GOT3 (cell line): Measurements from ENCODE around the gene KIAA0513.
A peak's percentile ranks its signal among the peaks of the same experiment; 100 is the strongest.

Experiments used
- DNase-seq: peaks from one replicate; lab custom pipeline; 2025; ENCODE audit warnings: mixed read lengths; lab: John Stamatoyannopoulos, UW

The KIAA0513 gene

DNA sequence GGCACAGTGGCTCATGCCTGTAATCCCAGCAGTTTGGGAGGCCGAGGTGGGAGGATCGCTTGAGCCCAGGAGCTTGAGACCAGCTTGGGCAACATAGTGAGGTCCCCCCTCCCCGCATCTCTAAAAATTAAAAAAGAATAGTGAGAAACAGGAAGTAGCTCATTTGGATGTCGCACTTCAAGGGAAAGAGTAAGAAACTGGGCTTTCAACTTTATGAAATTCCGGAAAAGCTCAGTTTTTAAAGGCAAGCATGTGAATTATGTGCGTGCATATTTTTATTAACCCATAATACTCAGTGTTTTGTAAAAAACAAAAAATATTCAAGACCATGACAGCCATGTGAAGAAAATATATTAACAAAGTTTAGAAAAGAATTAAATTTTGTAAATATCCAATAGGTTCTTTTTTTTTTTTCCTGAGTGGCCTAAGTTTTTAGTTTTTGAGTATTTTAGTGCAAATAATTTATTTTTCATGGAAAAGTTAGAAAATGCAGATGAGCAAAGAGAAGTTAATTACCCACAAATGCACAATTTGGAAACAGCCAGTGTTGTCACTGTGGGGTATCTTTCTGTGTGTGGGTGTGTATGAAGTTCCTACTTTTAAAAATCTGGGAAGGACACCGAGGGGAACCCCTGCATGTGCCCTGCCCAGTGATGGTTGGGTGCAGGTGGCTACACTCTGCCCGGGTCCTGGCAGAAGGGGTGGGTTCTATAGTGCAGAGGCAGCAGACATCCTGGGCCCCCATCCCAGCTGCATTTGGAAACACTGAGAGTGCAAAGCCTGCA lies 44.7 kb downstream of the KIAA0513 start:
- DNase-seq = no peak

DNA sequence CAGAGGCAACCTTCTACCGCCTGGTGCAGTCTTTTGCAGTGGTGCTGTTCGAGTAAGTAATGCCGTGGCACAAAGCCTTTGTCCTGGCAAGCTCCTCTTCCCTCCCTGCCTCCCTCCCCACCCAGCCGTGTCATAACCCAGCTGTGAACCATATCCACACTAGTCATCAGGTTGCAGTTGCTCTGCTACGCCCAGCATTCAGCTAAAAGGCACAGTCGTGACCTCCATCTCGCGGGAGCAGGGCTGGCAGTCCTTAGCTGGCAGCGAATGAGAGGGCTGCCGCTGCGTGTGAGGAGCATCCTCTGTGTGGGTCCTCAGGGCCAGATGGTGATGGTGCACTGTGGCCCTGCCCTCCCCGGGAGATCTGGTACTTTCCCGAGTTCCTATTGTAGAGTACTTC lies 45.4 kb downstream of the KIAA0513 start:
- DNase-seq = peak; percentile 41

DNA sequence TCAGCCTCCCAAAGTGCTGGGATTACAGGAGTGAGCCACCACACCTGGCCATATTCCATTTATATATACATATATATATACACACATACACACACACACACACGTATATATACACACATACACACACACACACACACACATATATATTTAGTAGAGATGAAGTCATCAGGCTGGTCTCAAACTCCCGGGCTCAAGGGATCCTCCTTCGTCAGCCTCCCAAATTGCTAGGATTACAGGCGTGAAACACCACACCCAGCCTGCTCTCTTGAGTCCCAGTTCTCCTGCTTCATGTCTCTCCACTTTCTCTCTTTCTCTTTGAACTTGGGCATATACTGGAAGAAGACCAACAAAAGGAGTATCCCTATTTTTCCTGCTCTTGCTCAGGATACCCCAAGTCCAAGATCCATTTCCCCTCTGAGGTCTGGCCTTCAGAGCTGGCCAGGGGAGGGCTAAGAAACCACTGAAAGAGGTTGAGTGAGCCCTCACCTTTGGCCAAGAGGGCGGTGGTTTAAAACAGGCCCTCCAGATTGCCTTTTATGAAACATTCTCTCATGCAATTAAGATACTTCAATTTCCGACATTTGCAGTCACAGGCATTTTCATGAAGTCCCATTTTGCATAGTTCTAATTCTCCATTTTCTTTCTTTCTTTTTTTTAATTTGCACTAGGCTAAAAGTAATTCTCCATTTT lies 46.8 kb downstream of the KIAA0513 start:
- DNase-seq = no peak

DNA sequence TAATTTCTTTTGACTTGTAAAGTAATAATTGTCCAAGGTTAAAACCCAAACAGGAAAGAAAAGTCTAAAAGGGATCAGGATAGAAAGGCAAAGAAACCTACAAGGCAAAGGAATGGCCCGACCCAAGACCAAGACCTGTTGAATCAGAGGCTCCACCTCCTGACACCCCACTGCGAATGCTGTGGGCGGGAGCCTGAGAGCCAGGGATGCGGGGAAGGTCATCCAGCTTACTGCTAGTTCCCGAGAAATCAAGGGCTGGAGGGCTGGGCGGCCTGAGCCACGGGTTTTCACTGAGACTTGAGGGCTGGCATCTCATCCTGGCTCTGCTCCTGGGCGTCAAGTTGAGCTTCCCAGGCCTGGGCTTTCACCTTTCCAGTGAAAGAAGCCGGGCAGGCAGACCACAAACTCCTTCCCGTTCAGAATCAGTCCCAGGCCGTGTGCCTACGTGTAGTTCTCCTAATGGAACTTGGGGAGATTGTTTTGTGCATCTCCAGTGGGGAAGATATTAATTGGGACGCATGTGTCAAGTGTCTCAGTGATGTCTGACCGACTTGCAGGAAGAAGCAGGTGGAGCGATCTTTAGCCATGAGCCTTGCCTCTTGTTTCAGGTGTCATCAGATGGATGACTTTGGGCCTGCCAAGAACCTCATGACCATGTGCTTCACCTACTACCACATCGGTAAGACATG lies 47.8 kb downstream of the KIAA0513 start:
- DNase-seq = no peak

DNA sequence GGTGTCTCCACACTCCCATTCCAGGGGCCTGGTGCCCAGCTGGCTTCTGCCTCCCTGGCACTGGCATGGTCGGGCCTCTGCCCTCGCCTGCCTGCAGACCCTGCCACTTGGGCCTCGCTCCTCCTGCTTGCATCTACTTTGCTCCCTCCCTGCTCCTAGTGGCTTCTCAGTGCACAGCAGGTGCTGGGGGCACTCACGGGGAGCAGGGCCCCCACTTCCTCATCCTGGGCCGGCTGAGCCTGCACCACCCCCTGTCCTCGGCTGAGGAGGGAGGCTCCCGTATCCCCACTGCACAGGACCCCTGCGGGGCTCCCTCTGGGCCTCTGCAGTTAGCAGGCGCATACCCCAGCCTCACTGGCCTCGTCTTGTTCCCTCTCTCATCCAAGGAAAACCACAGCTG lies 49.4 kb downstream of the KIAA0513 start:
- no peak for DNase-seq

DNA sequence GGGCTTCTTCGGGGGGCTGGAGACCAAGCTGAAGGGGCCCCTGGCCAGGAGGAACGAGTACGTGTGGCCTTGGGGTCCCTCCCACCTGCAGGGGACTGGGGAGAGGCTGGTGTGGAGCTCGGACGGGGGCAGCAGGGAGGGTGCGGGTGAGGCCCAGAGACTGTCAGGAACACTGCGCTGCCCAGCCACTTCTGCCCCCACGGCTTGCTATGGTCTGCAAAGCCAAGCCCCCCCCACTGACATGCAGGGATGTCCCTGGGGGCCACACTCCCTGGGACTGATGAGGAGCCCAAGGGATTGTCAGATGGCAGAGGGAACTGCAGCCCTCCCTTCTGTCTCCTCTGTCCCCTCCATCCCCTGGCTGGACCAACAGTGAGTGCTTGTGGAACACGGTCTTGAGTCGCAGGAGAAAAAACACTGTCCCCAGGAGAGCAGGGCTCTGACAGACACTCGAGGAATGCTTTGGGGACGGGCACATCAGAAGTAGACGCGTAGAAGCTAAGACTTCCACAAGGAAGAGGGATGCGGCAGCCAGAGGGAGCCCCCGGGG lies 50.1 kb downstream of the KIAA0513 start:
- no peak for DNase-seq

DNA sequence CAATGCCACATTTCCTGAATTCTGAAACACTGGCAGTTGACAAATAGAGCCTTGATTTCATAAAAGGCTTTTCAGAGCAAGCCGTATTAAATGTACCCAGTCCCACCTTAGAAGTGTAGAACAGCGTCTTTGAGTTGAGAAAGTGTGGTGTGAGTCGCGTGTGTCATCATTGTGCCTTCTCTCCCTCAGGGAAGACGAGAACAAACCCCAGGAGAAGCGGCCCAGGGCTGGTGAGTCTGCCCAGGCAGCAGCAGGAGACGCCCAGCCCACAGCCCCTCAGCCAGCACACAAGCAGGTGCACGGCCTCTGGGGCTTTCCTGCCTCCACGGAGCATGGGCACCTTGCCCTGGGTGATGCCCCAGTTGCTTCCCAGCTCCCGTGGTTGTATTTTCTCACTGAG lies 50.6 kb downstream of the KIAA0513 start:
- no peak for DNase-seq

DNA sequence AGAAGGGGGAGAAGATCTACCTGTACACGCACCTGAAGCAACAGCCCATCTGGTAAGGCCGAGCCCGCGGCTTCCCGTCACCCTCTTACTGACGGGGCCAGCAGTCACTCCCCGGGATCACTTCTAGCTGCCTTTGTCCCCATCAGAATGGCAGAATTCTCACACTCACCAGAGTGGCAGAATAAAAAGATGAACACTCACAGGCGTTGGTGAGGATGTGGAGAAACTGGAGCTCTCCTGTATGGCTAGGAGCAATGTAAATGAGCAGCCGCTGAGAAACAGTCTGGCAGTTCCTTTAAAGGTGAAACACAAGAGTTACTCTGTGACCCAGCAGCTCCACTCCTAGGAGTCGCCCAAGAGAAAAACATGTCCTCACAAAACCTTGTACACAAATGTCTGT lies 51.4 kb downstream of the KIAA0513 start:
- DNase-seq = no peak

DNA sequence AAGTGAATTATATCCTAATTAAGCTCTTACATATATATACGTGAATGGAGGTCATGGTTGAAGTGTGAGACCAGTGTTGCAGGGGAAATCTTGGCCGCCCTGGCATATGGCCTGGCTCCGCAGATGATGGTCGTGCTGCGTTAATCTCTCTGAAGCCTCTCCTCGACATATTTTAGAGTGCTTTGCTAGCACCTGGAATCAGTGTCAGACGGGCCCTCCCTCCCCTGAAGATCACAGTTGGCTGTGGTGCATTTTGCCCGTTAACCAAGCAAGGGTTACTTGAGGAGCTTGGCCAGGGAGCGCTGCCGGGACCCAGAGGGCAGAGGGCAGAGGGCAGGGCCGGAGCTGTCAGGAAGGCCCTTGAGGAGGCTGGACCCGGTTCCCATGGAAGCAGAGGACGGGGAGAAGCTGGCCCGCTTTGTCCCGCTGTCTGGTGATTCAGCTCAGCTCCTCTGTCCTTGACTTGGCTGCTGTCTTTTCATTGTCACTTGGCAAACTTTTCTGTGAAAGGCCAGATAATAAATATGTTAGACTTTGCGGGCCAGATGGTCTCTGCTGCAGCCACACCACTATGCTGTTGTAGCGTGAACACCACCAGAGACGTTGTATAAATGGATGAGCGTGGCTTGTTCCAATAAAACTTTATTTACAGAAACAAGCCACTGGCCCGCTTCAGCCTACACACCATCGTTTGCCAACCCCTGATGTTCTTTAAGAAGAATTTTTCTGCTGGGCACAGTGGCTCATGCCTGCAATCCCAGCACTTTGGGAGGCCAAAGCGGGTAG lies 52.4 kb downstream of the KIAA0513 start:
- no peak for DNase-seq

DNA sequence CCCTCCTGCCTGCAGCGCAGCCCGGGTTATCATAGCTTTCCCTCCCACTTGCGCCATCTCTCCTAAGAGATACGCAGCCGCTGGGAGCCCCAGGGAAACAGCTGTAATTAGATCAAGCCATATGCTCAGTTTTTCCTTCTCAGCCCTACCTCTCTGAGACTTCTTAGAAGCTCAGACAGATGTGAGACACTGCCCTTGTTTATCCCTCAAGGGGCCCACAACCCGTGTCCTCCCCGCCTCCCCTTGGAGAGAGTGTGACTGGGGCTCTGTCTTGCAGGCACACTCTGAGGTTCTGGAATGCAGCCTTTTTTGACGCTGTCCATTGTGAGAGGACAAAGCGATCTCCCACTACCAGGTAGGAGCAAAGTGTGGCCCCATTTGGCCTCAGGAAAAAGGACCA lies 53.4 kb downstream of the KIAA0513 start:
- no peak for DNase-seq

DNA sequence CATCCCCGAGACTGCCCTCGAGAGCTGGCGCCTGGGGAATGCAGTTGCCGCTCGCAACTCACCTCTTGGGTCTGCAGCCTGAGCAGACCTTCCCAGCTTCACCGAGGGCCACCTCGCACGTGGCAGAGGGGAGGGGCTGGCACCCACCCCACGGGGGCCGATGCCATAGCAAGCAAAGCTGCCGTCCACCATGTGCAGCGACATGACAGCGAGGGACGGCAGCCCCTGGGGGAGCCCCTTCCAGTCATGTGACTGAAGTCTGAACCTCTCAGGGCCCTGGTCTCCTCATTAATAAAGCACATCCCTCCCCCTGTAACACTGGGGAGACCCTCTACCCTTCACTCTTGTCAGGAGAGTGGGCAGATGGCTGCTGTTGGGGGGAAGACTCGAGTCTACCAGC lies 54.2 kb downstream of the KIAA0513 start:
- no peak for DNase-seq

DNA sequence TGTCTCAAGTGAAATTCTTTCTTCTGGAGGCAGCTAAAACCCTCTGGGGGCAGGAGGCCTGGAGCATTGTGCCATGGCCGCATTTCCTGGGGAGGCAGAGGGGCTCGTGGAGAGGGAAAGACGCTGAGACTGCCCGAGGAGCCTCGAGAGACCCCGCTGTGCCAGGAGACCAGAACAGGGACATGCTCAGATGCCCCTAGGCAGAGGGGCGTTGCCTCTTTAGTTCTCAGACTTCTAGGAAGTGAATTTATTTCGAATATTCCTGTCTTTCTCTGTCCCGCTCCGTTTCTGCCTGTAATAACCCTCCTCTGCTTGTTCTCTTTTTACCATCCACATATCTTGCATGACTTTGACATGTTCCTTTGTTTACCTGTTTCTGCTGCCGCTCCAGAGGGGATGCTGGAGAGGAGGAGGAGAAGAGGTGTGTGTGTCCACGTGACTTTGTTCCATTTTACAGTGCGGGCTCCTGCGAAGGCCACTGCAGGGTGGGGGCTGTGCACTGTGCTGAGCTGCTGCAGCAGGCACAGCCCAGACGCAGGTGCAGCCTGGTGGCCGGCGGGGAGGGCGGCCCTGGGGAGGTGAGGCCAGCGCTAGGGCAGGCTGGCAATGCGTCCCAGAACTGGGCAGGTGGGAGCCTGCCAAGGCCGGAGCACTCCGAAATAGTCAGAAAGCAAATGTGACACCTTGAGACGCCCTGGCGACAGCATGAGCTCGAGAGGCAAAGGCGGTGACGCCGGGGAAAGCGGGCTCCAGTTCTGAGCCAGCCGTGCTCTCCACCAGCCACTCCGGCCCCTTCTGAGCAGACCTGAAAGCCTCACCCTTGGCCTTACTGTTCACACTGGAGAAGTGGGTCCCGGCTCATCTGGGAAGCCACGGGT lies 54.8 kb downstream of the KIAA0513 start:
- no peak for DNase-seq

DNA sequence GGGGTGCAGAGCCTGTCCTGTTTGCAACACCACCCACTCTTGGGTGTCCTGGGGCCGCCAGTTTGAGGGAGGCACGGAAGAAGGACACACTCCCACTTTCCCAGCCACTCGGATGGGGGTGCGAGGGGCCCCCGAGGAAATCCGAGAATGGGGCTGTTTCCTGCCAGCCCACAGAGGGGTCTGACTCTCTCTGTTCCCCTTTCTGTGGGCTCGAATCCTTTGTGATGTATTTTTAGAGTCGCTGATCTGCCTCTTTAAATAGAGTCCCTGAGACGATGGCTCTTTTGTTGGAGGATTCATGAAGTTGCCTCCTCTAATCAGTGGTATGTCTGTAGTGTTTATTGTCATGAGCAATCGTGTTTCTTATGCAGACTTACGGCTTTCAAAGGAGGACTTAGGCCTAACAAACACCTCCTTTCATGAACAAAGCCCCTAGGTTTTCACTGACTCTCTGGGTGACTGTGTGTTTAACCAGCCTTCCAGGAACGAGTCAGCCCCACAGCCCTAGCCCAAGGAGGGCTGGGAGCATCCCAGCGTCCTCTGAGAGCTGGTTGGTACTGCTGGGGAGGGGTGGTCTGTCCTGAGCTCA lies 55.5 kb downstream of the KIAA0513 start:
- DNase-seq = no peak

DNA sequence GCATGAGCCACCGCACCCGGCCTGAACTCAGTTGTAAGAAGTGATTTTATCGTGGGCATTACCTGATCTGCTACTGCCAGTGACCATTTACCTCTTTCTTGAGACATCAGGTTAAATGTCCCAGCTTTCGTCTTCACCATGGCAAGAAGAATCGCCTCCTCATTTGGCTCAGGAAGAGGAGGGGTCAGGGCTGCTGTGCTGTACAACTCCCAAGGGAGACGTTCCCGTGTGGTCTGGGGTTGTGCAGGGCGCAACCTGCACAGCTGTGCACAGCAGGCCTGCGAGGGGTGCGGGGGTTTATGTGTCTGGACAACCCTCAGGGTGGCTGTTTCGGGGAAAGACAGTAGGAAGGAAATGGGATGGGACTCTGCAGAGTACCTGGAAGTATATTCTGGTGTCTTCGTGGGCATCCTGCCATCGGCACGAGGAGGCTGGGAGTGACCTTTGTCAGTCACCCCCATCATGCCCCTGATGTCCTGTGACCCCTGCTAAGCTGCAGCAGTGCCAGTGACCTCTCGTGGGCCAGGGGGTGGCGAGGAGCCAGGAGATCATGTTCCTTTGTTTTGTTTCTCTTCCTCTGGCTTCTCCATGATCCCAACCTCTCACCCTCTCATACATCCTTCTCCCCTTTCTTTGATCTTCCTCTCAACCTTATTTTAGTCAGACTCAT lies 57.4 kb downstream of the KIAA0513 start:
- DNase-seq = no peak

DNA sequence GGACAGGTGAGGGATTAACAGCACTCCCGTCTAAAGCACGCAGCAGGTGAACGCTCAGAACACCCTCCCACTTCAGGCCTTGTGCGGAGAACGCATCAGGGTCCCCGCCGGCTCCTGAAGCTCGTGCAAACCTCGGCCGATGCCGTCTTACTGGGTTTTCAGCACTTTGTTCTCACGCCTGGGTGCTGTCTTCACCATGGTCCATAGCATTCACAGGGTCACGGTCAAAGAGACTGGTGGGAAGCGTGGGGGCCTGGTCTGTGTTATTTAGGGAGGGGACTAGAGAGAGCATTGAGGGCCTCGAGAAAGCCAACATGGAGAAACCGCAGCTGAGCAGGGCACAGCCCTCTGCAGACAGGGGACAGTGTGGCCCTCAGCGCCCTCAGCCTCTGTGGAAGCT lies 58.1 kb downstream of the KIAA0513 start:
- DNase-seq = no peak

DNA sequence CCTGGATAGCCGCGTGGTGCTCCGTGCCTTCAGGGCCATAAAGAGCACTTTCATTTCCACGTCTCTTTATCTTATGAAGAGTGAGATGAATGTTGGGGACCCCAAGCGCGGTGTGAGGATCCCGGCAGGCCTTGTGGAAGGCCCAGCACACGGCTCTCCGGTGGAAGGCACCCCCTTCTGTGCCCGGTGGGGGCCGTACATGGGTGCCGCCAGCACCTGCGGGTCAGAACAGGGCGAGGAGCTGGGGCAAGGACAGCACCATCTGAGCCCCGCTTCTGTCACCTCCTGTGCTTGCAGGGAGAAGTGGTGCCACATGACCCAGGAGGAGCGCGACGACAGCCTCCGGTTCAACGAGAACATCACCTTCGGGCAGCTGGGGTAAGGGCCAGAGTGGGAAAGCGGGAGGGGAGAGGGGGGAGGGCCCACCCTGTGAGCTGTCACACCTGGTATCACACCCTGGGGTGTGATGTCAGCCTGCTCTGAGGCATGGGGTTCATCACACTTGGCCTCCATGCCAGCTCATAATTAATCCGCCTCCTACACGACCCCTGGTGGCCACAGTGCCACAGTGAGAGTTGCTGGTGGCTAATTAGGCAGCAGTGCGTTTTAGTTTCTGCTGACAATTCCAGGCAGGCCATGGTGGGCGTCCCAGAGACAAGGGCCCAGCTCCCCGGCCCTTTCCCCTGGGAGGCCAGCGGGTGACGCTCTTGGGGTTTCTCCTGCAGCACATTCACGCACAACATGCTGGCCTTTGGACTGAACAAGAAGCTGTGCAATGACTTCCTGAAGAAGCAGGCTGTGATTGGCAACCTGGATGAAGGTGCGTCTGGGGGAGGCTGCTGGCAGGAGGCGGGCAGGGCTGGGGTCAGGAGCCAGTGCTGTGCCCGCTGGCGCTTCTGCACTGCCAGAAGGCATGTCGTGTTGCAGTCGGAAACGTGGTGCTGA lies 59.0 kb downstream of the KIAA0513 start:
- DNase-seq = no peak

DNA sequence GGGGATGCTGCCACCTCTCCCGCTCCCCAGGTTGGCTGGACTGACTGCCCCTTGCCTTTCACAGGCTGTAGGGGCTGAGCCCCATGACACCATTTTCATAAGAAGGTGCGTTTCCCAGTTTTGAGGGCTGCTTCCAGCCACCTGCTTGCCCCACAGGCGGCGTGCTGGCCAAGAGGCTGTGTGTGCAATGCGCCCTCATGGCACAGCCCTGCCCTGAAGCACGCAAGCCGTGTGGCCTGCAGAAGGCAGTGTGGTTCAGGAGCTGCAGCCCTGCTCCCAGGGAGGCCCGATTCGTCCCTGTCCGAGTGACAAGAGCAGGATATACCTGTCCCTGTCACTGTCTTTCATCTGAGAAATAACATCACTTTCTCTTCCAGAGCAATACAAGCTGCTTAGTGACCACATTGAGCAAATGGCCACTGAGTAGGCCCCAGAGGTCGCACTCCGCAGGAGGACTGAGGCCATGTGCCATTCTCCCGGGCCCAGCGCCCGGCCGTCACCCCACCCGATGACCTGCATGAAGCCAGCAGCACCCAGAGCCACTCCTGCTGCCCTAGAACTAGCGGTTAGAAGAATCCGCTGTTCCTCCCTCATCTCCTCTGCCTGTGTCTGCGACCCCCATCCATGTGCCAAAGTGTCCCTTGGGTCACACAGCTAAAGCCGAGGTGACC lies 60.4 kb downstream of the KIAA0513 start:
- no peak for DNase-seq

DNA sequence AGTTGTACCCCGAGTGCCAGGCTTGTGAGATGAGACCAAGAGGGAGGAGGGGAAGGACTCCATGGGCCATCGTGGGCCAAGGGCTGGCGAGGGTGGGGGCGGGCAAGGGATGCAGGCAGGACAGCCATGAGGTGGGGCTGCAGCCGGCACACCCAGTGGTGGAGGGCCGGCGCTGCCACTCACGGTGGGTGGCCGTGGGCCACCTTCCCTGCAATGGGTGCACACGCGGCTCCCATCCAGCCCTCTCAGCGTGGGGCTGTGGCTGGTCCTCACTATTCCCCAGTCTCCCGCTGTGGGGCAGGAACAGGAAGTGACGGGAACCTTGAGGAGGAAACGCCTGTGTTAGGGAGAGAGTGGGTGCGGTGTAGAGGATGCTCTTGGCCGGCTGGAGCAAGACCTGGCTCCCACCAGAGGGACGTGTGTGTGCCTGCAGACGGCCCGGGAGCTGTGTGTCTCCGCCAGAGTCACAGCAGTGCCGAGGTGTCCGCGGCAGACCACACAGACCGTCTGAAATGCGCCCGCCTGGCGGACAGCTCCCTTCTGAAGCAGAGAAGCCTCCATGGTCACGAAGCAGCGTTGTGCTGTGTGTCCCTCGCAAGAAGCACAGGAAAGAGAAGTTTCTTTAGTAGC lies 61.1 kb downstream of the KIAA0513 start:
- DNase-seq = no peak
